Gastrocnemius medialis (tissue), 4 donors: ENCODE measurements around the gene EYA3. TPM values are rescaled to one million over a fixed set of nuclear protein-coding genes. Genes with fewer than 3 reads are reported as not detected.

Source experiments
- ATAC-seq, 2 donors: fragments of 150-250 bp; one replicate each; pipeline ENCODE4 v1.9.1; 2016
- DNase-seq, 2 donors: peaks; one replicate each; pipeline ENCODE4 v3.0.0-alpha.2; 2019
- H3K27ac ChIP-seq, 4 donors: fragments of 200-600 bp; sonication (generic); 1 replicate in 1 of 4; 2 replicates in 3 of 4; pipeline ENCODE4 v1.5.1; 2016 to 2018; ENCODE audit warnings: mild to moderate bottlenecking in 2 of 4, moderate library complexity in 1 of 4
- H3K27me3 ChIP-seq, 3 donors: fragments of 200-600 bp; sonication (generic) in 2 of 3; 1 replicate in 1 of 3; 2 replicates in 2 of 3; pipeline versions ENCODE4 v1.5.1 to v1.6.0; 2016 to 2019; ENCODE audit warnings: mild to moderate bottlenecking in 1 of 3, moderate library complexity in 1 of 3
- H3K36me3 ChIP-seq, 2 donors: fragments of 200-600 bp; sonication (generic) in 1 of 2; one replicate each; pipeline ENCODE4 v1.5.1; 2017 to 2018
- H3K4me1 ChIP-seq, 2 donors: fragments of 200-600 bp; sonication (generic) in 1 of 2; one replicate each; pipeline ENCODE4 v1.5.1; 2016 to 2017; ENCODE audit warnings: mild to moderate bottlenecking in 2 of 2
- H3K4me3 ChIP-seq, 4 donors: fragments of 200-600 bp; sonication (generic) in 3 of 4; 1 replicate in 1 of 4; 2 replicates in 3 of 4; pipeline ENCODE4 v1.5.1; 2016 to 2019; ENCODE audit warnings: mild to moderate bottlenecking in 2 of 4
- H3K9me3 ChIP-seq, 3 donors: fragments of 200-600 bp; sonication (generic) in 2 of 3; 1 replicate in 1 of 3; 2 replicates in 2 of 3; pipeline ENCODE4 v1.5.1; 2016 to 2019
- CTCF ChIP-seq, 5 experiments: fragments of 450-650 bp in 3 of 5; fragments of 200-600 bp in 2 of 5; sonication (generic) in 2 of 5; IDR thresholded peaks in 4 of 5; conservative IDR thresholded peaks in 1 of 5; 1 replicate in 4 of 5; 2 replicates in 1 of 5; pipeline ENCODE4 v1.5.1; 2016 to 2019; ENCODE audit warnings: antibody characterized with exemption in 5 of 5, mild to moderate bottlenecking in 3 of 5, moderate library complexity in 3 of 5
- POLR2A ChIP-seq, 2 donors: fragments of 450-650 bp; IDR thresholded peaks; one replicate each; pipeline ENCODE4 v1.6.1; 2017; ENCODE audit warnings: antibody characterized with exemption in 2 of 2, mild to moderate bottlenecking in 2 of 2, moderate library complexity in 2 of 2
- in situ Hi-C, 4 donors: fragments of 200-750 bp; cut with MboI; loops; one replicate each; pipeline versions ENCODE4 v1.15.0 to v1.8.0; 2017; ENCODE audit warnings: low sequenced_read_pairs in 4 of 4
- intact Hi-C: fragments of 100-400 bp; cut with DNase I; formaldehyde crosslinking; loops from one replicate; pipeline ENCODE4 v1.15.1; 2023; ENCODE audit warnings: low total_unique reads
- total RNA-seq, 4 donors: library from RNA; depleted of rRNA; stranded (reverse); fragments of >200 nt; gene quantifications; one replicate each; pipeline versions ENCODE4 v1.1.0 to v1.2.3, GENCODE V29; 2016

EYA3 gene
- total RNA-seq, 4 donors from 2014 or later, result 9.2 to 19.5 (median 15.4) TPM

DNA sequence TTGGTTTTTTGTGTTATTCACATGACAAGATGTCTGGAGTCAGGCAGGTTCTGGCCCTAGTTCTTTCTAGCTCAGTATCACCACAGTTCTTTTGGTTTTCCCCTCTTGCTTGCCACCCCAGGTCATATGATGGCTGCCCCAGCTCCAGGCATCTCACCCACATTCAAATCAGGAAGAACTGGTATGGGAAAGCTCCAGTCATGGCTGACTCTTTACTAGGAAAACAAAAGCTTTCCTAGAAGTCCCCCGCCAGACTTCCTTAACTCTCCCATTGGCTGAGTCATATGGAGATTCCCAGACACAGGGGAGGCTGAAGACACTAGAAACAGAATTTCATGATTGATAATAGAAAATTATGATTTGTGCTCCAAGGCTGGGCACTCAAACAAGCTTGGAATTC lies 22.1 kb upstream of the EYA3 start:
- Histone ChIP-seq H3K27ac (no peak overlapping the region), H3K9me3 (no peaks in the 10 kb centered on the region), H3K4me1 (no peaks in the 10 kb centered on the region), H3K36me3 (no peaks in the 10 kb centered on the region), H3K27me3 (no peaks in the 10 kb centered on the region), H3K4me3 (no peak overlapping the region)
- ATAC-seq, result no peak
- in situ Hi-C loops, result no loop called here
- TF ChIP-seq POLR2A (IDR thresholded peaks at IDR 0.05) (no peak), CTCF (IDR thresholded peaks at IDR 0.05 in 4 of 5, conservative IDR thresholded peaks at IDR 0.05 in 1 of 5) (no peak)
- DNase-seq, result no peak
- intact Hi-C loops, result no loop called here

DNA sequence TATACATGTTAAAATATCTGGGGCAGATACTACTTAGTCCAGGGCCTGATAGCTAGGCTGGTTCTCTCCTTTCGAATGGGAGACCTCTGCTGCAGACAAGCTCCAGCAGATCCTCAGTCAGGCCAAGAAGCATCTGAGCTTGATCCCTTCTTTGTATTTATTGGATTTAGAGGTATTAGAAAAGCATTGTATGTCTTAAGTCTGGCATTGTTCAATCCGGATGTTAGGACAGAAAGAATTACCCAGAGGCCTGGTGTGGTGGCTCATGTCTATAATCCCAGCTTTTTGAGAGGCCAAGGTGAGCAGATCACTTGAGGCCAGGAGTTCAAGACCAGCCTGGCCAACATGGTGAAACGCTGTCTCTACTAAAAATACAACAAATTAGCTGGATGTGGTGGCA lies 21.2 kb upstream of the EYA3 start:
- no peak for ATAC-seq
- no peaks in the 10 kb centered on the region for H3K36me3 ChIP-seq
- no peak overlapping the region for H3K4me3 ChIP-seq
- no peak overlapping the region for H3K27ac ChIP-seq
- H3K9me3 ChIP-seq, result no peaks in the 10 kb centered on the region
- H3K4me1 ChIP-seq, result peaks cover 0 to 2% of the 10 kb centered on the region in 2 donors
- DNase-seq, result no peak
- in situ Hi-C loops (no loop called here), intact Hi-C loops (no loop called here)
- no peak for TF ChIP-seq CTCF (IDR thresholded peaks at IDR 0.05 in 4 of 5, conservative IDR thresholded peaks at IDR 0.05 in 1 of 5)
- no peak for TF ChIP-seq POLR2A (IDR thresholded peaks at IDR 0.05)
- no peaks in the 10 kb centered on the region for H3K27me3 ChIP-seq

DNA sequence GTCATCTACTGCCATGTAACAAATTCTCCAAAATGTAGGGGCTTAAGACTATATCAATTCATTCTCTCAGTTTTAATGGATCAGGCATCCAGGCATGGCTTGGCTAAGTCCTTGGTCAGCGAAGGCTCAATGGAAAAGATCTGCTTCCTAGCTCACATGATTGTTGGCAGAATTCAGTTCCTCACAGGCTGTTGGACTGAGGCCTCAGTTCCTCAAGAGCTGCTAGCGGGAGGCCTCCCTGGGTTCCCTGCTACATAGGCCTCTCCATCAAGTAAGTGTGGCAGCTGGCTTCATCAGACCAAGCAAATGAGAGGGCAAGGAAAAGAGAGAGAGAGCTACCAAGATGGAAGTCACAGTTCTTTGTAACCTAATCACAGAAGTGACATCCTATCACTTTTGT lies 19.6 kb upstream of the EYA3 start:
- Histone ChIP-seq H3K9me3 (no peaks in the 10 kb centered on the region), H3K27me3 (no peaks in the 10 kb centered on the region), H3K4me1 (peaks cover 0 to 4% of the 10 kb centered on the region in 2 donors), H3K36me3 (no peaks in the 10 kb centered on the region), H3K4me3 (no peak overlapping the region), H3K27ac (no peak overlapping the region)
- in situ Hi-C loops, result no loop called here
- no peak for TF ChIP-seq CTCF (IDR thresholded peaks at IDR 0.05 in 4 of 5, conservative IDR thresholded peaks at IDR 0.05 in 1 of 5)
- TF ChIP-seq POLR2A (IDR thresholded peaks at IDR 0.05), result no peak
- intact Hi-C loops, result no loop called here
- DNase-seq (no peak), ATAC-seq (no peak)

DNA sequence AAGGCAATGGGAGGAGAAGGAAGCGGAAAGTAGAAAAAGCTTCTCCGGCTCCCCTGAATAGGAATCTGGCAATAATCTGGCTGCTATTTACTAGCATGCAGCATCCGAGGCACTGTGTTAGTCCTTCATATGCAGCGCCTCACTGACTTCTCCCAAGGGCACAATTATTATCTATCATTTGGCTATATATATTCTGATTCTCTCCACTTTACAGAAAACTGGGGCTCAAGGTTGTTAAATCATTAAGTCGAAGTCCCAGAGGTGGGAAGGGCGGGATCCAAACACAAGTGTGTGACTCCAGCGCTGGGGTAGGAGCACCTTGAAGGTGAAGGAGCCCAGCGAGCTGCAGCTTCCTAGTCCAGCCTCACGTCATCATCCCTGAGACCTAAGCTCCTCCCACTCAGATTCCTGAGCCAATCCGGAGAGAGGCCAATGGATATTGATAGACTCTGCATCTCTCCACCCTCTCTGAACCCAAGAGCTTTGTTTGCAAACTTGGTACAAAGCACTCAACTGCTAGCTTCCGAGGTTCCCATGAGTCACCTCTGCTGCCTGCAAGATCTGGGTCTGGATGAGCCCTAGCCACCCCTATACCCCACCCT lies 16.6 kb upstream of the EYA3 start:
- H3K4me1 ChIP-seq, result peaks cover 0 to 4% of the 10 kb centered on the region in 2 donors
- in situ Hi-C loops (no loop called here), intact Hi-C loops (no loop called here)
- H3K4me3 ChIP-seq, result peak overlapping the region in 2 of 4 donors; percentile 16 to 17
- no peaks in the 10 kb centered on the region for H3K36me3 ChIP-seq
- H3K27me3 ChIP-seq, result no peaks in the 10 kb centered on the region
- H3K9me3 ChIP-seq, result no peaks in the 10 kb centered on the region
- ATAC-seq (no peak), DNase-seq (no peak)
- H3K27ac ChIP-seq, result no peak overlapping the region
- TF ChIP-seq POLR2A (IDR thresholded peaks at IDR 0.05) (no peak), CTCF (IDR thresholded peaks at IDR 0.05 in 4 of 5, conservative IDR thresholded peaks at IDR 0.05 in 1 of 5) (no peak)

- peaks cover 0 to 16% of the 10 kb centered on the region in 2 donors for H3K4me1 ChIP-seq
- intact Hi-C loops (no loop called here), in situ Hi-C loops (no loop called here)
- H3K4me3 ChIP-seq, result no peak overlapping the region
- TF ChIP-seq POLR2A (IDR thresholded peaks at IDR 0.05) (no peak), CTCF (IDR thresholded peaks at IDR 0.05 in 4 of 5, conservative IDR thresholded peaks at IDR 0.05 in 1 of 5) (no peak)
- no peak overlapping the region for H3K27ac ChIP-seq
- no peaks in the 10 kb centered on the region for H3K27me3 ChIP-seq
- no peak for DNase-seq
- no peaks in the 10 kb centered on the region for H3K9me3 ChIP-seq
- no peak for ATAC-seq
- no peaks in the 10 kb centered on the region for H3K36me3 ChIP-seq
Observed at GRCh38 chr1:28102189-28102588, 13.8 kb upstream of the EYA3 start.
